Activated T-cell treated with anti-CD3 and anti-CD28 coated beads, Interleukin-2, amount 50 U/mL, for 24 hours (primary cell): Measurements from ENCODE around the gene DNAH2.

Experiments
- DNase-seq: peaks from one replicate; pipeline ENCODE4 v3.0.0-alpha.2; 2020
- H3K27ac Mint-ChIP-seq: 2 replicates; pipeline ENCODE4 v1.8.0; 2020; ENCODE audit warnings: mild to moderate bottlenecking, mixed read lengths
- H3K27me3 Mint-ChIP-seq: 2 replicates; pipeline ENCODE4 v1.8.0; 2020; ENCODE audit warnings: mixed read lengths
- H3K36me3 Mint-ChIP-seq: 2 replicates; pipeline ENCODE4 v1.8.0; 2020; ENCODE audit warnings: low read depth, mixed read lengths
- H3K4me1 Mint-ChIP-seq: 2 replicates; pipeline ENCODE4 v1.8.0; 2020; ENCODE audit warnings: low read depth, mixed read lengths
- H3K4me3 Mint-ChIP-seq: 2 replicates; pipeline ENCODE4 v1.8.0; 2020; ENCODE audit warnings: mild to moderate bottlenecking, moderate library complexity, mixed read lengths
- H3K9me3 Mint-ChIP-seq: 2 replicates; pipeline ENCODE4 v1.8.0; 2020; ENCODE audit warnings: mixed read lengths

Gene DNAH2, protein sequence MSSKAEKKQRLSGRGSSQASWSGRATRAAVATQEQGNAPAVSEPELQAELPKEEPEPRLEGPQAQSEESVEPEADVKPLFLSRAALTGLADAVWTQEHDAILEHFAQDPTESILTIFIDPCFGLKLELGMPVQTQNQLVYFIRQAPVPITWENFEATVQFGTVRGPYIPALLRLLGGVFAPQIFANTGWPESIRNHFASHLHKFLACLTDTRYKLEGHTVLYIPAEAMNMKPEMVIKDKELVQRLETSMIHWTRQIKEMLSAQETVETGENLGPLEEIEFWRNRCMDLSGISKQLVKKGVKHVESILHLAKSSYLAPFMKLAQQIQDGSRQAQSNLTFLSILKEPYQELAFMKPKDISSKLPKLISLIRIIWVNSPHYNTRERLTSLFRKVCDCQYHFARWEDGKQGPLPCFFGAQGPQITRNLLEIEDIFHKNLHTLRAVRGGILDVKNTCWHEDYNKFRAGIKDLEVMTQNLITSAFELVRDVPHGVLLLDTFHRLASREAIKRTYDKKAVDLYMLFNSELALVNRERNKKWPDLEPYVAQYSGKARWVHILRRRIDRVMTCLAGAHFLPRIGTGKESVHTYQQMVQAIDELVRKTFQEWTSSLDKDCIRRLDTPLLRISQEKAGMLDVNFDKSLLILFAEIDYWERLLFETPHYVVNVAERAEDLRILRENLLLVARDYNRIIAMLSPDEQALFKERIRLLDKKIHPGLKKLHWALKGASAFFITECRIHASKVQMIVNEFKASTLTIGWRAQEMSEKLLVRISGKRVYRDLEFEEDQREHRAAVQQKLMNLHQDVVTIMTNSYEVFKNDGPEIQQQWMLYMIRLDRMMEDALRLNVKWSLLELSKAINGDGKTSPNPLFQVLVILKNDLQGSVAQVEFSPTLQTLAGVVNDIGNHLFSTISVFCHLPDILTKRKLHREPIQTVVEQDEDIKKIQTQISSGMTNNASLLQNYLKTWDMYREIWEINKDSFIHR (N-terminal part only)

DNA sequence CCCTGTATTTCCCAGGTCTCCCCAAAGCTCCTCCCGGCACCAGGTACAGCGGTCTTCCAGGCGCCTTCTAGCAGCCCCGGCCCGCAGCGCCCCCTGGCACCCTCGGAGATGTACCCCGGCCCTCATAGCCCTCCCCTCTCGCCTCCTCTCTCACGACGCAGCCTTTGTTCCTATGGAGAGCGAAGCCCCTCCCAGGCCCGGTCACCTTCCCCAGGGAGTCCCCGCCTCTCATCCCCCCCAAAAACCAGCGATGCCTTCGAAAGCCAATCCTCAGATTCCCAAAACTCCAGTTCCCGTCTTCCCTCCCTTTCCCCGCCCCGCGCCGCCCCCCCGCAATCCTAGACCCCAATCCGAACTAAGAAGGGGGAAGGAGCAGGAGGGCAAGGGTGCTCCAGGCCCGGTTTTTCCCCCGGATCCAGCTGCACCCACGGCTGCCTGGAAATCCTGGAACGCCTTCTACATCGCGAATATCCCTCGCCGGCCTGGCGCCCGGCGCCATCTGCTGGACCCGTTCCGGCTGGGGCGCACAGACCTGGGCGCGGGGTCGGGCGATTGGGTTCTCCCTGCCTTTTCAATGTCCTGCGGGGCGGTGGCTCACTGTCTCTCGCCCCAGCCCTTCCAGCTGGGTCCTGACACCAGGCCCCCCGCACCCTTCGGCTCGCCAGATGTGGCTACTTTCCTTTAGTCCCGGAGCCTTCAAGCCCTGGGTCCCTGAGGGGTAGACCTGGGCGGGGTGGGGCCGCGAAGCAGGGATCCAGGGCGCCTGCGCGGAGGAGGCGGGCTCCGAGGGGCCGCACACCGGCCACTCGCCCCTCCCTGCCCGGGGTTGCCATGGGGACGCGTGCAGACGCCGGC lies at the start of gene DNAH2:
DNAH2 (plus strand) TSS at position 844 of the 855 bp plus-strand sequence. CDS start 1,991 bp downstream, outside the sequence.
- Mint-ChIP-seq H3K4me3 (peak within 1 kb of the TSS; percentile 77), H3K27me3 (peaks cover 85% of the 10 kb centered on the region), H3K9me3 (no peaks in the 10 kb centered on the region), H3K36me3 (no peaks in the 10 kb centered on the region), H3K27ac (no peak within 1 kb of the TSS), H3K4me1 (peaks cover 15% of the 10 kb centered on the region)
- peak; percentile 74 for DNase-seq

DNA sequence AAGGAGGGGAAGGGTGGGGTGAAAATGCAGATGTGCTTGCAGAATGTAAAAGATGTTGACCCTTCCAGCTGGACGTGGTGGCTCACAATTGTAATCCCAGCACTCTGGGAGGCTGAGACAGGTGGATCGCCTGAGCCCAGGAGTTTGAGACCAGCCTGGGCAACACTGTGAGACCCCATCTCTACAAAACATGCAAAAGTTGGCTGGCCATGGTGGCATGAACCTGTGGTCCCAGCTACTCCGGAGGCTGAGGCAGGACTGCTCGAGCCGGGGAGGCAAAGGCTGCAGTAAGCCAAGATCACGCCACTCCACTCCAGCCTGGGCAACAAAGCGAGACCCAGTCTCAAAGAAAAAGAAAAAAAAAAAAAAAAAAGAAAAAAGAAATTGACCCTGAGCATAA lies 49.1 kb upstream of the DNAH2 start:
- Mint-ChIP-seq H3K36me3 (peaks cover 65% of the 10 kb centered on the region), H3K9me3 (peaks cover 3% of the 10 kb centered on the region), H3K4me3 (no peak overlapping the region), H3K4me1 (no peaks in the 10 kb centered on the region), H3K27ac (no peak overlapping the region), H3K27me3 (no peaks in the 10 kb centered on the region)
- no peak for DNase-seq

DNA sequence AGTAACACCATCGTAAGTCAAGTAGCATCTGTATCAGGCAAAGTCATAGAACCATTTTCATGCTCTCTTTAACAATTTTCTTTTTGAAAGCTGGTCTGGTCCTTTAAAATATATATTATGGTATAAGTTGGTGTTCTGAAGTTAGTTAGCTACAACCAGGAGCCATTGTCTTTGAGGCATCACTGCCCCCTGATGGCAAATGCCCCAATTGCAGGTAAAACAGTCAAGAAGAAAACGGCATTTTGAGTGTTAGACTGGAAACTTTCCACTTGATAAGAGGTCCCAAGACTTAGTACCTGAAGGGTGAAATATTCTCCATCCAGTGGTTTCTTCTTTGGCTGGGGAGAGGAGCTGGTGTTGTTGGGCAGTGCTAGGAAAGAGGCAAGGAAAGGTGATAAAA lies 44.3 kb upstream of the DNAH2 start:
- Mint-ChIP-seq H3K27me3 (no peaks in the 10 kb centered on the region), H3K27ac (no peak overlapping the region), H3K4me1 (peaks cover 2% of the 10 kb centered on the region), H3K4me3 (no peak overlapping the region), H3K9me3 (peaks cover 9% of the 10 kb centered on the region), H3K36me3 (peaks cover 80% of the 10 kb centered on the region)
- peak; percentile 68 for DNase-seq

DNA sequence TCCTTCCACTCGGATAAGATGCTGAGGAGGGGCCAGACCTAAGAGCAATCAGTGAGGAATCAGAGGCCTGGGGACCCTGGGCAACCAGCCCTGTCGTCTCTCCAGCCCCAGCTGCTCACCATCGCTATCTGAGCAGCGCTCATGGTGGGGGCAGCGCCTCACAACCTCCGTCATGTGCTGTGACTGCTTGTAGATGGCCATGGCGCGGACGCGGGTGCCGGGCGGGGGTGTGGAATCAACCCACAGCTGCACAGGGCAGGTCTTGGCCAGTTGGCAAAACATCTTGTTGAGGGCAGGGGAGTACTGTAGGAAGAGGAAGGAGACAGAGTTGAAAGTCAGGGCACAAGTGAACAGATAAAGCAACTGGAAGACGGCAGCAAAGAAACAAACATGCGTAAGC lies 42.6 kb upstream of the DNAH2 start:
- peaks cover 9% of the 10 kb centered on the region for H3K9me3 Mint-ChIP-seq
- H3K36me3 Mint-ChIP-seq, result peaks cover 66% of the 10 kb centered on the region
- H3K4me3 Mint-ChIP-seq, result no peak overlapping the region
- peaks cover 5% of the 10 kb centered on the region for H3K4me1 Mint-ChIP-seq
- H3K27me3 Mint-ChIP-seq, result no peaks in the 10 kb centered on the region
- no peak for DNase-seq
- no peak overlapping the region for H3K27ac Mint-ChIP-seq

DNA sequence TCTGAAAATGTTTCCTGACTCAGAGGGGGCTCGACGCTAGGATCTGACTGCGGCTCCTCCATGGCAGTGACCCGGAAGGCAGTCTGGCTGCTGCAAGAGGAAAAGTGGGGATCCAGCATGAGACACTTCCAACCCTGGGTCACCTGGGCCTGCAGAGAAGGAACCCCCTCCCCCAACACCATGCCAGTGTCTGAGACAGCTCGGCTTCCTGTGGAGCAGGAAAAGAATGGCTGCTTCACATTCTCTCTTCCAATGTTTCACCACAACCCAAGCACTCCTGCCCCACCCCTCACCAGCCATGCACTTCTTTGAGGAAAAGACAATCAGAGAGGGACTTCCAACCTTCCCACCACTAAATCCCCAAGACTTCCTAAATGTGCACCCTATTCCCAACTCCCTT lies 41.0 kb upstream of the DNAH2 start:
- Mint-ChIP-seq H3K27me3 (no peaks in the 10 kb centered on the region), H3K4me3 (no peak overlapping the region), H3K36me3 (peaks cover 51% of the 10 kb centered on the region), H3K9me3 (peaks cover 9% of the 10 kb centered on the region), H3K4me1 (peaks cover 7% of the 10 kb centered on the region), H3K27ac (no peak overlapping the region)
- DNase-seq, result no peak

DNA sequence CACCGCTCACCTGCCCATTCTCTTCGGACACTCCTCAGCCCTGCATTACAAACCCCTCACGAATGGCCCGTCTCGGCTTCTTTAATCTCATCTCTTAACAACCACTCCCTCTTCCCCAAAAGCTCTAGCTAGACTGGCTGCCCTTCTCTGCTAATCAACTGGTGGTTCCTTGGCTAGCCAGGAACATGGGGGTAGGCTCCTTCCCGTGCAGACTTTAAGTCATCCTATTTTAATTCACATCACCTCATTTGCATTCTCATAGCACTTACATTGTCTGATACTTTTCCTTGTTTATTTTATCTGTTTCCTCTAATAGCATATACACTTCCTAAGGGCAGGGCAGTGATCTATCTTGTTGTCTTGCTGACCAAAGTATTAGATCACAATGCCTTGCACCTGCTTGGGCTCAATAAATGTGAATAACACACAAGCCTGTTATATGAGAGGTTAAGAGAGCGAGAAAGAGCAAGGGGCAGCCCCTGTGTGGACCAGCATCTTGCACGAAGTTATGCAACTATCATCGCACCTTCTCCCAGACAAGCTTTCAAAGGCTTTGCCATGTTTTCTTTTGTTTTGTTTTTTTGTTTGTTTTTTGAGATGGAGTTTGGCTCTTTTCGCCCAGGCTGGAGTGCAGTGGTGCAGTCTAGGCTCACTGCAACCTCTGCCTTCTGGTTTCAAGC lies 40.0 kb upstream of the DNAH2 start:
- peak overlapping the region; percentile 11 for H3K27ac Mint-ChIP-seq
- peaks cover 49% of the 10 kb centered on the region for H3K36me3 Mint-ChIP-seq
- peaks cover 9% of the 10 kb centered on the region for H3K9me3 Mint-ChIP-seq
- H3K4me1 Mint-ChIP-seq, result peaks cover 9% of the 10 kb centered on the region
- DNase-seq, result no peak
- H3K4me3 Mint-ChIP-seq, result no peak overlapping the region
- no peaks in the 10 kb centered on the region for H3K27me3 Mint-ChIP-seq

DNA sequence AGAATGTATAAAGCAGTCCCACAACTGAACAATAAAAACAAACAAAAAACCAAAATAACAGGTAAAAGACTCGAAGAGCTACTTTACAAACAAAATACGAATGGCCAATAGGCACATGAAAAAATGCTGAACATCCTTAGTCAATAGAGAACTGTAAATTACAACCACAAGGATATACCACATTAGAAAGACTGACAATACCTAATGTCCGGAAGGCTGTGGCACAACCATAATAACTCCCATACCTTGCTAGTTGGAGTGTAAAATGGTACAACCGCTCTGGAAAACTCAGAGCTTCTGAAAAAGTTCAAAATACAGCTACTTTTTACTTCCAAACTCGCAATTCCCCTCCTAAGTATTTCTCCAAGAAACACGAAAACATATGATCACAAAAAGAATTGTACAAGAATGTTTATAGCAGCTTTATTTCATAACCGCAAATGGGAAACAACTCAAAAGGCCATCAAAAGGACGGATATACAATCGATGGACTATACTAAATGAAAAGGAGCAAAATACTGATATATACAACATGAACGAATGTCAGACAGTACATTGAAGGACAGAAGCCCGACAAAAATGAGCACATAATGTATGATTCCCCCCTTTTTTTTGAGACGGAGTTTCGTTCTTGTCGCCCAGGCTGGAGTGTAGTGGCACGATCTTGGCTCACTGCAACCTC lies 32.6 kb upstream of the DNAH2 start:
- Mint-ChIP-seq H3K4me3 (peak overlapping the region; percentile 90), H3K27ac (peak overlapping the region; percentile 98), H3K36me3 (peaks cover 65% of the 10 kb centered on the region), H3K27me3 (no peaks in the 10 kb centered on the region), H3K4me1 (peaks cover 38% of the 10 kb centered on the region), H3K9me3 (no peaks in the 10 kb centered on the region)
- no peak for DNase-seq

DNA sequence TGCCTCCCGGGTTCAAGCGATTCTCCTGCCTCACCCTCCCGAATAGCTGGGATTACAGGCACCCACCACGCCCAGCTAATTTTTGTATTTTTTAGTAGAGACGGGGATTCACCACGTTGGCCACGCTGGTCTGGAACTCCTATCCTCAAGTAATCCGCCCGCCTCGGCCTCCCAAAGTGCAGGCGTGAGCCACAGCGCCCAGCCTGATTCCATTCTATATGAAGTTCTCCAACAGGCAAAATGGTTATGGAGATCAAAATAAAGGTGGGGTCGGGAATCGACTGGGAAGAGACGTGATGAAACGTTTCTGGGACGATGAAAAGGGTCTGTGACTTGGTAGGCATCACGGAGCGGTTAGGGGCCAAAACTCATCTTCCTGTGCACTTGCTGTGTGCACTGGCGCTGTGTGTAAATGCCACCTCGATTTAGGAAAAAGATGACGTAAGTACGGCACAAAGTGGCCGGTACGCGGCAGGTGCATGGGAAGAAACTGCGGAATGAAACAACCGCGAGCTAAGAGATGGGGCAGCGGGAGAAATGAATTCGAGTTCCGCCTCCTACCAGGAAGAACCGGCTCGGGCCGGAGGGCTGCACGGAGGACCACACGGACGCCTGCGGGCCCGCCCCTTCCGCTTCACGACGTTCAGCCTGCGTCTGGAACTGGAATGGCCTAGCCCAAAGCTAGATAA lies 31.9 kb upstream of the DNAH2 start:
- Mint-ChIP-seq H3K36me3 (peaks cover 71% of the 10 kb centered on the region), H3K9me3 (no peaks in the 10 kb centered on the region), H3K4me3 (peak overlapping the region; percentile 90), H3K4me1 (peaks cover 41% of the 10 kb centered on the region), H3K27ac (peak overlapping the region; percentile 98), H3K27me3 (no peaks in the 10 kb centered on the region)
- DNase-seq, result peak; percentile 91

DNA sequence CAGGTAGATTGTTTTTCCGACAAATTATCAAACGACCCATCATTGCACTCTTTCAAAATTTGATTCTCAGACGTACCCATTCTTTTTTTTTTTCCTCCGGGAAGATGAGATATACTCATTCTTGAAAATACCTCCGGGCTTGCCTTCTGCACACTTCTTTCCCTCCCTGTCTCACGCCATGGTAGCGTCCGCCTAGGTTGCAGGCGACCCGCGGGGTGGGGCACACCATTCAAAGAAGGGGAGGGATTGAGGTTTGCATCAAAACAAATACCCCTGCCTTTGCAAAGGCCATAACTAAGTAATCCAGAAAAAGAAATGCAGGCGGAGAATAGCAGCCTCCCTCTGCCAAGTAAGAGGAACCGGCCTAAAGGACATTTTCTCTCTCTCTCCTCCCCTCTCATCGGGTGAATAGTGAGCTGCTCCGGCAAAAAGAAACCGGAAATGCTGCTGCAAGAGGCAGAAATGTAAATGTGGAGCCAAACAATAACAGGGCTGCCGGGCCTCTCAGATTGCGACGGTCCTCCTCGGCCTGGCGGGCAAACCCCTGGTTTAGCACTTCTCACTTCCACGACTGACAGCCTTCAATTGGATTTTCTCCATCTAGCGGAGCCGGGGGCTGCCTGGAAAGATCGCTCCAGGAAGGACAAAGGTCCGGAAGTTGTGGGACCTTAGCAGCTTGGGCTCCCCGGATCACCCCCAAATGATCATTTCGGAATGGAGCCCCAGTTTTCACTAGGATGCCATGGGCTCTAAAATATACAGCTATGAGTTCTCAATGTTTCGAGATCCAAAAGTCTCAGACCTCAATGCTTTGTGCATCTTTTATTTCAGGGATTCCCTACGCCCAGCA lies 31.1 kb upstream of the DNAH2 start:
- Mint-ChIP-seq H3K36me3 (peaks cover 78% of the 10 kb centered on the region), H3K4me3 (peak overlapping the region; percentile 90), H3K27ac (peak overlapping the region; percentile 98), H3K9me3 (no peaks in the 10 kb centered on the region), H3K27me3 (no peaks in the 10 kb centered on the region), H3K4me1 (peaks cover 41% of the 10 kb centered on the region)
- DNase-seq, result peak; percentile 84

DNA sequence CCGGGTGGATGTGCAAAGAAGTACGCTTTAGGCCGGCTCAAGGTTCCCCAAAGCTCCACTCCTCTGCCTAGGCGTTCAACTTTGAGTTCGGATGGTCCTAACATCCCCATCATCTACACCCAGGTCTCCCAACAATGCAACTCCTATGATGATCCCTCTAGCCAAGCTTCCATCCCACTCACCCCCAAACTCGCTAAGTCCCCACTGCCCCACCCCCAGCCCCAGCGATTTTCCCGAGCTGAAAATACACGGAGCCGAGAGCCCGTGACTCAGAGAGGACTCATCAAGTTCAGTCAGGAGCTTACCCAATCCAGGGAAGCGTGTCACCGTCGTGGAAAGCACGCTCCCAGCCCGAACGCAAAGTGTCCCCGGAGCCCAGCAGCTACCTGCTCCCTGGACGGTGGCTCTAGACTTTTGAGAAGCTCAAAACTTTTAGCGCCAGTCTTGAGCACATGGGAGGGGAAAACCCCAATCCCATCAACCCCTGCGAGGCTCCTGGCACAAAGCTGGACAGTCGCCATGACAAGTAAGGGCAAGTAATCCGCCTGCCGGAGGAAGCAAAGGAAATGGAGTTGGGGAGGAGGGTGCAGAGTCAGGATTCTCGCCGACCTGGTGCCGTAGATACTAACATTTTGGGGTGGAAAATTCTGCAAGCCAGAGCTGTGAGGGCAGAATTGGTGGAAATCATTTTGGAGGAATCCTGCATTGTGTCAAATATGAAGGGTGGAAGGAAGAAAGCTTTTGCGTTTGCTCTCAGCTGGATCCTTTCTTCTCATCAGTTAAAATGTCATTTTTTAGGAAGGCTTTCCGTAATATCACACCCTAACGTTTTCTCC lies 30.3 kb upstream of the DNAH2 start, which contains the start of gene TP53:
TP53 (minus strand) TSS at position 419 of the 836 bp plus-strand sequence. CDS start 10,896 bp downstream, outside the sequence.
- H3K36me3 Mint-ChIP-seq, result peaks cover 82% of the 10 kb centered on the region
- DNase-seq, result peak; percentile 91
- peak within 1 kb of the TSS; percentile 90 for H3K4me3 Mint-ChIP-seq
- H3K4me1 Mint-ChIP-seq, result peaks cover 41% of the 10 kb centered on the region
- peak within 1 kb of the TSS; percentile 98 for H3K27ac Mint-ChIP-seq
- no peaks in the 10 kb centered on the region for H3K27me3 Mint-ChIP-seq
- no peaks in the 10 kb centered on the region for H3K9me3 Mint-ChIP-seq
